ENCODE data around the gene FAAP20. TPM values are rescaled to one million over a fixed set of nuclear protein-coding genes. Genes with fewer than 3 reads are reported as not detected.

The FAAP20 gene
- total and polyA plus RNA-seq, 2 donors (not counting 1 experiment from before 2014, with no cell fraction given), result 31.2 to 68.1 TPM

GRCh38 chr1:2204415-2205190 is 10.0 kb upstream of the FAAP20 start:
- ATAC-seq (ENCODE audit: low read depth) (peak; percentile 52), DNase-seq (peak; percentile 84)
- H4K20me1 ChIP-seq (ENCODE audit: control insufficient read depth, insufficient read depth, low read length, poor library complexity, severe bottlenecking), result no peaks in the 10 kb centered on the region
- intact Hi-C loops (cut with micrococcal nuclease), result loop anchor here (1.0 to 5.0 kb wide), 6 partner anchors 9 to 382 kb away; partner anchors contain the start of gene PRXL2B
- Mint-ChIP-seq H3K9me3 (ENCODE audit: insufficient read depth) (no peaks in the 10 kb centered on the region), H3K4me1 (peaks cover 33% of the 10 kb centered on the region), H3K4me3 (peak overlapping the region; percentile 73), H3K27ac (peak overlapping the region; percentile 56), H3K27me3 (no peaks in the 10 kb centered on the region)
- 5% methylated on average over 25 of the region's 60 CpGs for WGBS (ENCODE audit: insufficient coverage)
- CTCF ChIA-PET, result interaction anchor here (1.0 to 2.1 kb wide), 3 partner anchors 9 to 180 kb away, joined by 3 to 18 read pairs (median 6); partner anchors contain the start of gene FAAP20
- peak overlapping the region; percentile 68 for H3K9ac ChIP-seq (ENCODE audit: low read length)
- H3K9me3 ChIP-seq (ENCODE audit: control extremely low read depth in 1 of 3, control insufficient read depth in 2 of 3, insufficient read depth in 1 of 3, low read length in 2 of 3), result peaks cover 0 to 3% (median 0%) of the 10 kb centered on the region in 3 donors
- no peaks in the 10 kb centered on the region for H3K27me3 ChIP-seq (replicated peaks in 1 of 4; ENCODE audit: control extremely low read depth in 1 of 4, control insufficient read depth in 3 of 4, insufficient read depth in 4 of 4, low read length in 3 of 4)
- H3K4me3 ChIP-seq (ENCODE audit: control extremely low read depth in 1 of 5, extremely low read depth in 1 of 5, insufficient read depth in 1 of 5, low read depth in 2 of 5, low read length in 4 of 5), result peak overlapping the region in 4 of 5 experiments; percentile 43 to 68 (median 53)
- H3K27ac ChIP-seq (ENCODE audit: low read length in 2 of 2), result peak overlapping the region; percentile 36 to 59
- H3K4me2 ChIP-seq (replicated peaks; ENCODE audit: low read depth, low read length, poor library complexity, severe bottlenecking), result peak overlapping the region; percentile 92
- H3K4me1 ChIP-seq (ENCODE audit: control insufficient read depth in 2 of 2, insufficient read depth in 2 of 2, low read length in 2 of 2), result peaks cover 35 to 47% of the 10 kb centered on the region in 2 donors
- no peak for TF ChIP-seq EZH2 (IDR thresholded peaks at IDR 0.05; ENCODE audit: borderline replicate concordance, insufficient read depth, low read depth, low read length, poor library complexity, severe bottlenecking)
- TF ChIP-seq, protein P1, sequence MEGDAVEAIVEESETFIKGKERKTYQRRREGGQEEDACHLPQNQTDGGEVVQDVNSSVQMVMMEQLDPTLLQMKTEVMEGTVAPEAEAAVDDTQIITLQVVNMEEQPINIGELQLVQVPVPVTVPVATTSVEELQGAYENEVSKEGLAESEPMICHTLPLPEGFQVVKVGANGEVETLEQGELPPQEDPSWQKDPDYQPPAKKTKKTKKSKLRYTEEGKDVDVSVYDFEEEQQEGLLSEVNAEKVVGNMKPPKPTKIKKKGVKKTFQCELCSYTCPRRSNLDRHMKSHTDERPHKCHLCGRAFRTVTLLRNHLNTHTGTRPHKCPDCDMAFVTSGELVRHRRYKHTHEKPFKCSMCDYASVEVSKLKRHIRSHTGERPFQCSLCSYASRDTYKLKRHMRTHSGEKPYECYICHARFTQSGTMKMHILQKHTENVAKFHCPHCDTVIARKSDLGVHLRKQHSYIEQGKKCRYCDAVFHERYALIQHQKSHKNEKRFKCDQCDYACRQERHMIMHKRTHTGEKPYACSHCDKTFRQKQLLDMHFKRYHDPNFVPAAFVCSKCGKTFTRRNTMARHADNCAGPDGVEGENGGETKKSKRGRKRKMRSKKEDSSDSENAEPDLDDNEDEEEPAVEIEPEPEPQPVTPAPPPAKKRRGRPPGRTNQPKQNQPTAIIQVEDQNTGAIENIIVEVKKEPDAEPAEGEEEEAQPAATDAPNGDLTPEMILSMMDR (IDR thresholded peaks at IDR 0.05), result no peak
- peak overlapping the region; percentile 58 for H2AFZ ChIP-seq (ENCODE audit: insufficient read depth, low read depth, low read length, poor library complexity, severe bottlenecking)
- no peaks in the 10 kb centered on the region for H3K79me2 ChIP-seq (ENCODE audit: control insufficient read depth, insufficient read depth, low read length)
- H3K36me3 ChIP-seq (replicated peaks in 1 of 2; ENCODE audit: control extremely low read depth in 1 of 2, control insufficient read depth in 1 of 2, extremely low read depth in 1 of 2, insufficient read depth in 2 of 2, low read length in 1 of 2), result no peaks in the 10 kb centered on the region
- POLR2A ChIA-PET, result interaction anchor here (0.9 to 1.6 kb wide), 5 partner anchors 10 to 187 kb away, joined by 3 to 8 read pairs (median 4); partner anchors contain the start of genes FAAP20, MORN1 and RER1

Data from B cell (primary cell).